Activated T-cell treated with anti-CD3 and anti-CD28 coated beads for 48 hours (primary cell): ENCODE results near the gene PSMC5.

Source experiments
- DNase-seq: peaks from one replicate; pipeline ENCODE4 v3.0.0-alpha.2; 2020; ENCODE audit warnings: low read depth

The PSMC5 gene

DNA sequence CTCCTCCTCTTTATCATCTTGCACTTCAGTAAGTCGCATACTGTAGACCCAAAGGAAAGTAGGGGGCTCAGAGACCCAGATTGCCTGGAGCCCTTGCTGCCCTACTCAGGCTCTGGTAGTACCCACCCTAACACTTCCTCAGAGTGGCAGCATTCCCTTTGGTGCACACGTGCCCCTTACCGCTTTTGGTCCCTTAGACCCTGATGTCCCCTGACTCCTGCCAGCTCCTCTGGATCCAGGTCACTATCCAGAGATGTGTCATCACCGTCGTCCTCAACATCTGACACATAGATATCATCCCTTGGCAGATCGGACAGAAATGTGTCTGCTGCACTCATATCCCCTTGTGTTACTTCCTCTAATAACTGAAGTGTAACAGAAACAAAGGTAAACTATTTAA, 5.4 kb upstream of the PSMC5 start:
- no peak for DNase-seq

DNA sequence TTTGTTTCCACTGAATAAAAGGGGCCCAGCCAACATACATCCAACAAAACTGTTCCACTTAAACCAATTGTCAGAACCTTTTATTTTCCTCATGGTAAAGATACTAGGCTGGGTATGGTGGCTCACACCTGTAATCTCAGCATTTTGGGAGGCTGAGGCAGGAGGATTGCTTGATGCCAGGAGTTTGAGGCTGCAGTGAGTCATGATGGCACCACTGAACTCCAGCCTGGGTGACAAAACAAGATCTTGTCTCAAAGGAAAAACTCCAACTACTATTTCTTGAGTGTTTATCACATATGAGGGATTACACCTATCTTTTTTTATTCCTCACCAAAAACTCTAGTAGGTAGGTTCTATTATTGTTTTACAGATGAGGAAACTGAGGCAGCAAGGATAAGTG, 4.7 kb upstream of the PSMC5 start:
- DNase-seq = no peak

DNA sequence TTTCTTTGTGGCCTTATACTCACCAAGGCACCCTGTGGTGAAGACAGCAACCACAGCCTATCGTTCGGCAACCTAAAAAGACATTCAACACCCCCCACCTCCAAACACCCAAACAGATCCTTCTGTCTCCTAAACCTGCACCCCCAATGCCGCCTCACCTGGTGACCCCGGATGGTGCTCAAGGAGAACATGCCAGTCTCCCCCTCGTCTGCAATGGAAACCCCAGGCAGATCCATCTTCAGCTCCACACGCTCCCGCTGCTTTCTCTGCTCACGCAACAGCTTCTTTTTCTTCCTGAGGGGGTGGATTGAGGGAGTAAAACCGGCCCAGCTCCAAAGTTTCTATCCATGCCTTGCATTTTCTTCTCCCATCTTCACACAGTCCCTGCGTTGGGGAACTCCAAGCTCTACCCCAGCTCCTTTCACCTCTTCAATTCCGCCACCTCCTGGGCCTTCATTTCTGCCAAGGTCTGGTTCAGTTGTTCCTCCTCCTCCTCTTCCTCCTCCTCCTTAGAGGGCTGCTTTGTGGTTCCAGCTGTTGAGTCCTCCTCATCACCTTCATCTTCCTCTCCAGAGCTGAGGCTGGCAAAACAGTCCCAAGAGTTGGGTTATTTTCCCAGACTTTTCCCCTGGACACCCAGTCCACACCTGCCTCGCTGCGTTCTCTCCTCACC, 3.4 kb upstream of the PSMC5 start:
- no peak for DNase-seq

DNA sequence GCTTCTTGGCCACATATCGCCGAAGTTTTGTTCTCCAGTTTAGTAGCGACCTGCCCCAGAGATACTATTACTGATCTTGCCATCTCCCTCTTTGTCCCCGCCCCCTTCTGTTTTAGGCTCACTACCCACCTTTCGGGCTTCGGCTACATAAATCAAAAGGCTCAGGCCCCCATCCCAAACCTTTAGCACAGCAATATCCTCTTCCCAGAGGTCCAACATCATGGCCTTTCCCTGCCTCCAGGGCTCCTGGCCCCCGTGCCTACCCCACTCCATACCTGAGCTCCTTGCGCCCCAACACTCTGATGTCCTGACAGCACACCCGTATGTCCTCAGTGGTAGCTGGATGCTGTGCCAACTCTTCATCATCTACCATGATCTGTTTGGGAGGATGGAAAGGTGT, 2.9 kb upstream of the PSMC5 start:
- no peak for DNase-seq

- no peak for DNase-seq
These were observed 696 bp upstream of the PSMC5 start for GRCh38 chr17:63826468-63827001.

- no peak for DNase-seq
These were observed 580 bp downstream of the PSMC5 start for GRCh38 chr17:63827801-63828221.

- no peak for DNase-seq
These were observed 1.7 kb downstream of the PSMC5 start for GRCh38 chr17:63828936-63829335.

GRCh38 chr17:63830278-63830677, 3.0 kb downstream of the PSMC5 start:
- no peak for DNase-seq

DNA sequence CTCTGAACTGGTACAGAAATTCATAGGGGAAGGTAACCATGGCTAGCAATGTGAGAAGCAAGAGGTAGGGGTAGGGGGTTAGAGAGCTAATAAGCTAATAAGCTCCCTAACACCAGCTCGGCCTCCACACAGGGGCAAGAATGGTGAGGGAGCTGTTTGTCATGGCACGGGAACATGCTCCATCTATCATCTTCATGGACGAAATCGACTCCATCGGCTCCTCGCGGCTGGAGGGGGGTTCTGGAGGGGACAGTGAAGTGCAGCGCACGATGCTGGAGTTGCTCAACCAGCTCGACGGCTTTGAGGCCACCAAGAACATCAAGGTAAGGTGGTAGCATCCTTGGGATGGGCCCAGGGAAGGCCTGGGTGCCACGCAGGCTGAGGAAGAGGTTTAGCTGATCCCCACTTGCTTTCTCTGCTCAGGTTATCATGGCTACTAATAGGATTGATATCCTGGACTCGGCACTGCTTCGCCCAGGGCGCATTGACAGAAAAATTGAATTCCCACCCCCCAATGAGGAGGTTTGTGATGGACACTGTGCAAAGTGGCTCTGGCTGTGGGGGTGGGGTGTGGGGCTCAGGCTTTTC, 3.8 kb downstream of the PSMC5 start:
- no peak for DNase-seq

DNA sequence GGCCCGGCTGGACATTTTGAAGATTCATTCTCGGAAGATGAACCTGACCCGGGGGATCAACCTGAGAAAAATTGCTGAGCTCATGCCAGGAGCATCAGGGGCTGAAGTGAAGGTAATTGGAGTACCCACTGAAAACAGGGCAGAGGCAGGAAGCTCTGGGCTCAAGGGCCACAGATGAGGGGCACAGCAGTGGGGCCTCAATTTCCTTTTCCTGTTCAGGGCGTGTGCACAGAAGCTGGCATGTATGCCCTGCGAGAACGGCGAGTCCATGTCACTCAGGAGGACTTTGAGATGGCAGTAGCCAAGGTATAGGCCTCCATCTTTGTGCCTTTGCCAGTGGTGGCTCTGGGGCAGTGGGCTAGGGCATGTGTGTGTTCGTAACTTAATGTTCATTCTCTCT, 4.3 kb downstream of the PSMC5 start:
- no peak for DNase-seq

GRCh38 chr17:63832014-63832413, 4.8 kb downstream of the PSMC5 start:
- no peak for DNase-seq

DNA sequence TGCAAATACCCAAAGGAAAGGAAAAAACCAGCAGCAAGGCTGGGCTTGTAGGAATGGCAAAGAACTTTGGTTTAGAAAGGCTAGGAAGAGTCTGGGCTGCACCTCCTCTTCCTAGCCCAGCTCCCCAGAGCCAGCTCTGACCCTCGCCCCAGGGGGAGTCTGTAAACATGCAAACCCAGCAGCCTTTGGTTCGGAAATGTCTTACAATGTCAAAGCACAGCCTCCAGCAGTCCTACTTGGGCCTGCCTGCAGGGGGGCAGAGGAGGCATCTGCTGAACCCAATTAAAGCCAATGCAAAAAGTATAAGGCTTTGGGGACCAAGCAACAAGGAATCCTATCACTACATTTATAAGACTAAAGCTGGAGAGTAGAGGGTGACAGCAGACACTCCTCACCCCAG, 5.2 kb downstream of the PSMC5 start:
- no peak for DNase-seq

- no peak for DNase-seq
These were observed 6.0 kb downstream of the PSMC5 start for GRCh38 chr17:63833026-63833740.

DNA sequence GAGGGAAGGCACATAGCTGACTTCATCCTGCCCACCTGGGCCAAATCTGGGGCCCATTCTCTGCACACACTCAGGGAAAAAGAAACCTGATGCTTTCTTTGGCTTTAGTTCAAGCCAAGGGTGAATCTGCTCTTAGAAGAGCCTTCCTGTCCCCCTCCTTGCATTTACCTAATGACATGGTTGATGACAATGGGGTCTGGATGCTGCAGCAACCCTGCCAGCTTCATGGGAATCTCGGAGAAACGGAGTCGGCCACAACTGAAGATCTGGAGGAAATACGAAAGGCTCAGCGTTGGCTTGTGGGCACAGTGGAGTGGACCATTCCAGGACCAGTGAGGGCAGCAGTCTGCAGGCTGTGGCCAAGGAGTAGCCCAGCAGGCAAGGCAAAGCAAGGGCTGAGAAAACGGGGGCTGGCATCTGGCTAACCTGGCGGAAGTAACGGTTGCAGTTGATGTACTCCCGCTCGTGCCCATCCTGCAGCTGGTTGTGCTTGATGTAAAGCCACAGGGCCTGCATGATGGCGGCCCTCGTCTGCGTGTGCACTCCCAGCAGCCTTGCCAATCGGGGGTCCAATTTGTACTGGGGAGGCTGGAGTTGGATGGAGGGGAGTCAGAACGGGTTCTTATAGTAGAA, 6.6 kb downstream of the PSMC5 start:
- no peak for DNase-seq

GRCh38 chr17:63834431-63835166, 7.4 kb downstream of the PSMC5 start:
- DNase-seq = no peak

- no peak for DNase-seq
These were observed 8.0 kb downstream of the PSMC5 start for GRCh38 chr17:63835167-63835720.

GRCh38 chr17:63836811-63837210, 9.6 kb downstream of the PSMC5 start:
- DNase-seq = no peak

DNA sequence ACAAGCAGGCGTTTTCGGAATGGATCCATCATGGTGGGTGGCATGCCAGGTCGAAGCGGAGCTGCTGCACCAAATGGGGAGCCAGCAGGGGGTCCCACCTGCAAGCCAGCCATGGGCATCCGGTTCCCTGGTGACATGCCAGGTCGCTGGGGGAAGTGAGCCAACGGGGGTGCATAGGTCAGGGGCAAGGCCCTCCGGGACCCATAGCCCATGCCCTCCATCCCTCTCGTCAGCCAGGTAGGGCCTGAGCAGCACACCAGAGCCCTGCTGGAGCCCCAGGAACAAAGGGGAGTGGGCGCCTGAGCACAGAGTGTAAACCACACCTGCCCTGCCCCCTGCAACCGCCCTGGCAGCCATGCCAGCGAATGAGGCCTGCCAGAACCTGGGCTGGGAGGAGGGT, 10.2 kb downstream of the PSMC5 start:
- DNase-seq = no peak

DNA sequence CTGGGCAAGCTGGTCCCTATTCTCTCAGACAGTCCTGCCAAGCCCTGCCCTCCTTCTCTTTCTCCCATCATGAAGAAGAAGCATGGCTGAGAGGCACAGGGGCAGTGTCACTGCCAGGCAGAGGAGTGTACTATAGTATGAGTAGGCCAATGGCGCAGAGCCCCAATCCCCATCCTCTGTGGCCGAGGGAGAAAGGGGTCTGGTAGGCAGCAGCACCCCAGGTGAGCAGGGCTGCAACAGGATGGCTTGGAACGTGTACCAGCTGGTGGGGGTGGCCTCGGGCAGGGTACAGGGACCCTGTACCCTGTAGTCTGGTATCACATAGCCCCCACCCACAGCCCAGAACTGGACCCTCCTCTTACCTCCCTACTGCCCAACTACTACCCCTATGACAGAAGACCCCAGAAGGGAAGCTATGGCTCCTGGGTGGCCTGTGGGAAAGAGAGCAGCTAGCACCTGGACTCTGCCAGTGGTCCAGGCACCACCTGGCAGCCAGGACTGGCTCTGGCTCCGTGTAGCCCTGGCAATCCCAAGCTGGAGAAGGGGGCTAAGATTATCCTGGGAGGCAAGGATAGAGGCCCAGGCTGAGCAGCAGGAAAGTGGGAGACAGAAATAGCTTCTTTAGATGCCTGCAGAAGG, 10.8 kb downstream of the PSMC5 start:
- no peak for DNase-seq

GRCh38 chr17:63838631-63839171, 11.5 kb downstream of the PSMC5 start:
- DNase-seq = no peak
